GM21619 (cell line): ENCODE results near the gene PPP2R2C.

Experiments used
- ATAC-seq: cut with Tn5 transposase; IDR thresholded peaks from one replicate; pipeline ENCODE4 v1.9.1; 2021; ENCODE audit not compliant: unreplicated experiment

The PPP2R2C gene

GRCh38 chr4:6273661-6273990, 198.8 kb downstream of the PPP2R2C start:
- ATAC-seq, result no peak

GRCh38 chr4:6272863-6273660, 199.4 kb downstream of the PPP2R2C start:
- ATAC-seq, result no peak

- no peak for ATAC-seq
Observed at GRCh38 chr4:6271701-6272465, 200.5 kb downstream of the PPP2R2C start.

- ATAC-seq, result no peak
Observed at GRCh38 chr4:6271206-6271605, 201.2 kb downstream of the PPP2R2C start.

GRCh38 chr4:6270636-6271121, 201.7 kb downstream of the PPP2R2C start:
- ATAC-seq, result no peak
